Mesendoderm (in vitro differentiated cells): Measurements from ENCODE around the gene ISOC2.

ENCODE experiments used
- DNase-seq: peaks from one replicate; pipeline ENCODE4 v3.0.0; 2013
- H2AK5ac ChIP-seq: 2 replicates; pipeline ENCODE4 v1.6.1; 2013; ENCODE audit warnings: low read length, inconsistent platforms
- H2BK120ac ChIP-seq: 2 replicates; pipeline ENCODE4 v1.6.1; 2013; ENCODE audit warnings: low read depth, mild to moderate bottlenecking, low read length, moderate library complexity, mixed read lengths
- H2BK15ac ChIP-seq: replicated peaks from 2 replicates; pipeline ENCODE4 v1.6.1; 2013; ENCODE audit warnings: low read depth, mild to moderate bottlenecking, moderate library complexity
- H2BK5ac ChIP-seq: 2 replicates; pipeline ENCODE4 v1.6.1; 2013; ENCODE audit warnings: low read length, inconsistent platforms
- H3K18ac ChIP-seq: 2 replicates; pipeline ENCODE4 v1.6.1; 2013; ENCODE audit warnings: mild to moderate bottlenecking, low read length, mixed read lengths
- H3K23ac ChIP-seq: one replicate; pipeline ENCODE4 v1.6.1; 2013; ENCODE audit warnings: low read length
- H3K27ac ChIP-seq: 2 replicates; pipeline ENCODE4 v1.5.1; 2013; ENCODE audit warnings: low read depth, mild to moderate bottlenecking, inconsistent platforms, low read length, moderate library complexity
- H3K27me3 ChIP-seq: 2 replicates; pipeline ENCODE4 v1.6.1; 2013; ENCODE audit warnings: low read length, control low read depth, mild to moderate bottlenecking, inconsistent platforms; ENCODE audit not compliant: insufficient read depth, poor library complexity
- H3K36me3 ChIP-seq: 2 replicates; pipeline ENCODE4 v1.6.1; 2013; ENCODE audit warnings: low read length, inconsistent platforms; ENCODE audit not compliant: control insufficient read depth, insufficient read depth
- H3K4ac ChIP-seq: one replicate; pipeline ENCODE4 v1.6.1; 2013; ENCODE audit warnings: low read depth, mild to moderate bottlenecking, low read length, moderate library complexity
- H3K4me1 ChIP-seq: 2 replicates; pipeline ENCODE4 v1.6.1; 2013; ENCODE audit warnings: low read depth, low read length, inconsistent platforms; ENCODE audit not compliant: control insufficient read depth
- H3K4me2 ChIP-seq: 2 replicates; pipeline ENCODE4 v1.6.1; 2013; ENCODE audit warnings: low read length
- H3K4me3 ChIP-seq: 2 replicates; pipeline ENCODE4 v1.5.1; 2013; ENCODE audit warnings: mild to moderate bottlenecking, low read length
- H3K56ac ChIP-seq: one replicate; pipeline ENCODE4 v1.6.1; 2013; ENCODE audit warnings: low read length
- H3K79me1 ChIP-seq: 2 replicates; pipeline ENCODE4 v1.6.1; 2013; ENCODE audit warnings: low read length, inconsistent platforms
- H3K79me2 ChIP-seq: 2 replicates; pipeline ENCODE4 v1.6.1; 2013; ENCODE audit warnings: mild to moderate bottlenecking, low read length; ENCODE audit not compliant: control insufficient read depth, insufficient read depth
- H3K9ac ChIP-seq: 2 replicates; pipeline ENCODE4 v1.6.1; 2013; ENCODE audit warnings: low read length, inconsistent platforms
- H4K5ac ChIP-seq: one replicate; pipeline ENCODE4 v1.6.1; 2013; ENCODE audit warnings: low read length
- H4K8ac ChIP-seq: one replicate; pipeline ENCODE4 v1.6.1; 2013; ENCODE audit warnings: low read depth, mild to moderate bottlenecking, control low read depth, low read length, moderate library complexity
- WGBS: extraction: QIAGEN DNeasy Blood & Tissue Kit; methylation state at CpG from one replicate; pipeline ENCODE4 v1.1.7; 2013; ENCODE audit warnings: low lambda C conversion rate, missing lambda C conversion rate; ENCODE audit not compliant: insufficient coverage; ENCODE audit errors: extremely low coverage; 5-methylcytosine and 5-hydroxymethylcytosine counted together

ISOC2 gene

GRCh38 chr19:55492362-55492944 lies 31.0 kb upstream of the ISOC2 start:
- no peak overlapping the region for H2BK120ac ChIP-seq
- no peak overlapping the region for H3K27ac ChIP-seq
- H3K79me1 ChIP-seq = no peaks in the 10 kb centered on the region
- no peaks in the 10 kb centered on the region for H3K27me3 ChIP-seq
- DNase-seq = no peak
- H2AK5ac ChIP-seq = no peak overlapping the region
- no peak overlapping the region for H3K56ac ChIP-seq
- no CpG with 5 or more reads among the region's 12 CpGs for WGBS
- H3K79me2 ChIP-seq = no peaks in the 10 kb centered on the region
- no peak overlapping the region for H4K5ac ChIP-seq
- no peak overlapping the region for H3K18ac ChIP-seq
- no peak overlapping the region for H3K4me2 ChIP-seq
- no peak overlapping the region for H3K4me3 ChIP-seq
- no peak overlapping the region for H3K9ac ChIP-seq
- H3K23ac ChIP-seq = no peak overlapping the region
- H3K36me3 ChIP-seq = no peaks in the 10 kb centered on the region
- no peak overlapping the region for H2BK5ac ChIP-seq
- no peak overlapping the region for H3K4ac ChIP-seq
- H3K4me1 ChIP-seq = peaks cover 3% of the 10 kb centered on the region
- H4K8ac ChIP-seq = no peak overlapping the region
- H2BK15ac ChIP-seq = no peak overlapping the region

GRCh38 chr19:55491546-55492360 lies 30.3 kb upstream of the ISOC2 start:
- WGBS = no CpG with 5 or more reads among the region's 24 CpGs
- H3K4me1 ChIP-seq = peaks cover 8% of the 10 kb centered on the region
- no peak for DNase-seq
- H2AK5ac ChIP-seq = no peak overlapping the region
- H2BK5ac ChIP-seq = no peak overlapping the region
- H3K4me2 ChIP-seq = no peak overlapping the region
- no peak overlapping the region for H2BK120ac ChIP-seq
- H2BK15ac ChIP-seq = no peak overlapping the region
- H4K5ac ChIP-seq = no peak overlapping the region
- no peak overlapping the region for H3K23ac ChIP-seq
- H4K8ac ChIP-seq = no peak overlapping the region
- H3K79me1 ChIP-seq = no peaks in the 10 kb centered on the region
- H3K4ac ChIP-seq = no peak overlapping the region
- H3K27me3 ChIP-seq = no peaks in the 10 kb centered on the region
- no peak overlapping the region for H3K56ac ChIP-seq
- no peaks in the 10 kb centered on the region for H3K79me2 ChIP-seq
- H3K27ac ChIP-seq = no peak overlapping the region
- no peak overlapping the region for H3K4me3 ChIP-seq
- no peaks in the 10 kb centered on the region for H3K36me3 ChIP-seq
- no peak overlapping the region for H3K9ac ChIP-seq
- H3K18ac ChIP-seq = no peak overlapping the region

- no peak overlapping the region for H4K5ac ChIP-seq
- no peaks in the 10 kb centered on the region for H3K36me3 ChIP-seq
- H3K56ac ChIP-seq = no peak overlapping the region
- H2AK5ac ChIP-seq = no peak overlapping the region
- H3K9ac ChIP-seq = no peak overlapping the region
- H3K4me2 ChIP-seq = no peak overlapping the region
- H3K18ac ChIP-seq = no peak overlapping the region
- H3K4me1 ChIP-seq = peaks cover 8% of the 10 kb centered on the region
- no CpG with 5 or more reads among the region's 52 CpGs for WGBS
- H3K4ac ChIP-seq = no peak overlapping the region
- no peak overlapping the region for H2BK15ac ChIP-seq
- H3K79me1 ChIP-seq = peaks cover 2% of the 10 kb centered on the region
- H3K27me3 ChIP-seq = no peaks in the 10 kb centered on the region
- H3K4me3 ChIP-seq = no peak overlapping the region
- H3K23ac ChIP-seq = no peak overlapping the region
- H2BK5ac ChIP-seq = no peak overlapping the region
- H3K27ac ChIP-seq = no peak overlapping the region
- DNase-seq = no peak
- H2BK120ac ChIP-seq = no peak overlapping the region
- no peaks in the 10 kb centered on the region for H3K79me2 ChIP-seq
- H4K8ac ChIP-seq = no peak overlapping the region
Observed at GRCh38 chr19:55490478-55491432, 29.3 kb upstream of the ISOC2 start.

- Histone ChIP-seq H3K56ac (peak overlapping the region; percentile 54), H2BK15ac (no peak overlapping the region), H3K4me2 (no peak overlapping the region), H3K9ac (peak overlapping the region; percentile 44), H2BK120ac (no peak overlapping the region), H3K23ac (no peak overlapping the region), H3K79me2 (no peaks in the 10 kb centered on the region), H3K4me3 (no peak overlapping the region), H2BK5ac (no peak overlapping the region), H3K18ac (no peak overlapping the region), H3K36me3 (no peaks in the 10 kb centered on the region), H4K8ac (no peak overlapping the region), H3K4ac (no peak overlapping the region), H2AK5ac (no peak overlapping the region), H3K4me1 (peaks cover 8% of the 10 kb centered on the region), H3K27ac (no peak overlapping the region), H4K5ac (no peak overlapping the region), H3K79me1 (peaks cover 2% of the 10 kb centered on the region), H3K27me3 (no peaks in the 10 kb centered on the region)
- no CpG with 5 or more reads among the region's 21 CpGs for WGBS
- DNase-seq = no peak
Observed at GRCh38 chr19:55489711-55490477, 28.5 kb upstream of the ISOC2 start.

- Histone ChIP-seq H3K27ac (no peak overlapping the region), H2BK120ac (no peak overlapping the region), H3K4me2 (no peak overlapping the region), H3K23ac (no peak overlapping the region), H3K36me3 (no peaks in the 10 kb centered on the region), H3K79me2 (no peaks in the 10 kb centered on the region), H4K5ac (no peak overlapping the region), H3K4me3 (no peak overlapping the region), H3K27me3 (no peaks in the 10 kb centered on the region), H3K18ac (no peak overlapping the region), H2BK15ac (no peak overlapping the region), H2AK5ac (no peak overlapping the region), H3K4ac (no peak overlapping the region), H2BK5ac (no peak overlapping the region), H3K79me1 (peaks cover 2% of the 10 kb centered on the region), H3K4me1 (peaks cover 8% of the 10 kb centered on the region), H3K56ac (peak overlapping the region; percentile 54), H4K8ac (no peak overlapping the region), H3K9ac (peak overlapping the region; percentile 44)
- no CpG with 5 or more reads among the region's 36 CpGs for WGBS
- DNase-seq = no peak
Observed at GRCh38 chr19:55488986-55489710, 27.7 kb upstream of the ISOC2 start.
